T-helper 2 cell (primary cell): ENCODE results near the gene PCTP.

Experiments
- DNase-seq, 5 experiments: peaks; one replicate each; pipeline versions ENCODE4 v3.0.0 to v3.0.0-alpha.2; 2012 to 2022

Gene PCTP

DNA sequence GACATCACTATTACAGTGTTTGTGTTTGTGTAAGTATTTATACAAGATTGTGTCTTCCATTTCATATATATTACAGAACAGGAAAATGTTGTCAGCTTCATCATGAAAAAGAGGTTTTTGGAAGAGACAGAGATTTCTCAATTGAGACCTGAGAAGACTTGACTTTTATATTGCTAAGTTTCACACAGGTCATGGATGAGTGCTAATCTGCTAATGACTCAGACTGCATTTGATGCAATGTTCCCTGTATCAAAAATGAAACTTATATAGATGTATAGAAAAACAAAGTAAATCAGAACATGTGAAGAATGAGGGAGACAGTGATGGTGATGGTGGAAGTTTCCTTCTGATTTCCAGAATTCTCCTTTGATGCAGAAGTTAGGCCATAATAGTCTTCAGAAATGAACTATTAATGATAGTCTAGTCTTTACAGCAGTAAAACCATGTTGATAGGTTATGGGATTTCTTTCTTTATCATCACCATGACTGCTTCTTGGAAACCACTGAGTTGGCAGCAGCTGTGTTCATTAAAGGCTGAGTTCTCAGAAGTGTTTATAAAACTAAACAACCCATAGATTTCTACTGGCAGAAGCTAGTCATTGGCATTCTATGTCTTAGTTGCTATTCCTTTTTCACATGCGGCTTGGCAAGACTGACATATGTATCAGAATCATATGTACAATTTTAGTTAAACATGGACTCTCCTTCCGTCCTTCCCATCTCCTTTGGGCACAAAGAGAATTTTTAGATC is 56.1 kb downstream of the PCTP start:
- DNase-seq = no peak

DNA sequence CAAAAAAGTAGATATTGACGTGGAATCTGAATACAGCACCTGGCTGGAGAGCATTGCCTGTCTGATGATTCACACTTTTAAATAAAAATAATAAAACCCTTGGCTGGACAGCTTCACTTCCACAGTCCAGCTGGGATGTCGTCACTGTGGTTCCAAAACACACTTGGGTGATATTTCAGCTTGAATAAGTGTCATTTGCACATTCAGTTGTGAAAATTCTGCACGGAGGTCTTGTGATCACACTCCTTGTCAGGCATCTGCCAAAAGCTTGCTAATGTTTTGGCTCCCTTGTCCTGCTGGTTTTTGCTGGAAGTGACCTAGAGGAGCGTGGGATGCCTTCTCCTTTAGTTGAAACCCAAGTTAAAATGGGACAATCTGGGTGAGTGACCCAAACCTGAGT is 60.7 kb downstream of the PCTP start:
- no peak for DNase-seq

DNA sequence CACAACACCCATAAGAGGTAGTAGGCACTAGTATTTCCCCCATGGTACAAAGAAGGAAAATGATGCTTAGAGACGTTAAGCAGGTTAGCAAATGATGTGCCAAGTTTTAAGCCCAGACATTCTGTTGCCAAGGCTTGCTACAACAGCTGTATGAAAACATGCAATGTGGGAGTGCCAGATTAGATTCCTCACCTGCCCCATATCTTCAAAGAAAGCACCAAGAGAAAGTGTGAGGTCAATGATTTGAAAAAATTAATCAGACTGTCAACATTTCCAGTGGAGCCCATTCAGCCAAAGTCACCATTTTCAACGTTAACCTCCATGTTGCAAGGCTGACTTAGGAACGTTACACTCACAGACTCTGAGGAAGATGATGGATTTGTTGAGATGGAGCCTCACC is 61.5 kb downstream of the PCTP start:
- DNase-seq = no peak

DNA sequence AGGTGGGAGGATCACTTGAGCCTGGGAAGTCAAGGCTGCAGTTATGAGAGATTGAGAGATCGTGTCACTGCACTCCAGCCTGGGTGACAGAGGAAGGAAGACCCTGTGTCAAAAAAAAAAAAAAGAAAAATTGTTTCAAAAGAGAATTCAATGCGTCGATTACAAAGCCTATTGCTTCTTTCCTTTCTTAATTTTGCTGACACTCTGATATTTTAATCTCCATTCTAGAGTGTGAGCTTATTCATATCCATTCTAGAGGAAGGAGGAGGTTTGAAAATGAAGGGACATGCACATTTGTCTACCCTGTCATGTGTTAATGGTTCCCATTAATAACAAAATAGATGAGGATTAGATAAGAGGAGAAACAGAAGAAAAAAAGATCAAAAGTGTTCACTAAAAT is 63.1 kb downstream of the PCTP start:
- no peak for DNase-seq

DNA sequence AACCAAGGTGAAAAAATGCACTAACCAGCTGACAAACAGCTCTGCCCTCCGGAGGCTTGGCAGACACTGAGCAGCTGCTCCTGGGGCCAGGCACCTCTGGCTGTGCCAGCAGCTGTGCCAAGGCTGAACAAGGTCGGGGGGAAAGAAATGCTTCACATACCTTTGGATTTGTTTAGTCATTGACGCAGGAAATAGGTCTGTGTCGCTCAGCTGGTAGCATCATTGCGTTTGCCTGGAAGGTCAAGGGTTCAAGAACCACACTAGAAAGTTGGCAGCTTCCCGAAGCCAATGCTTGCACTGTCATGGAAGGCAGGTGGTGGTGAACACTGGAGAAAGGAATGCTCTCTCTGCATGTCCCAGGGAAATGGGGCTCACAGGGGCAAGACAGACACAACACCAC is 63.5 kb downstream of the PCTP start:
- DNase-seq = no peak

DNA sequence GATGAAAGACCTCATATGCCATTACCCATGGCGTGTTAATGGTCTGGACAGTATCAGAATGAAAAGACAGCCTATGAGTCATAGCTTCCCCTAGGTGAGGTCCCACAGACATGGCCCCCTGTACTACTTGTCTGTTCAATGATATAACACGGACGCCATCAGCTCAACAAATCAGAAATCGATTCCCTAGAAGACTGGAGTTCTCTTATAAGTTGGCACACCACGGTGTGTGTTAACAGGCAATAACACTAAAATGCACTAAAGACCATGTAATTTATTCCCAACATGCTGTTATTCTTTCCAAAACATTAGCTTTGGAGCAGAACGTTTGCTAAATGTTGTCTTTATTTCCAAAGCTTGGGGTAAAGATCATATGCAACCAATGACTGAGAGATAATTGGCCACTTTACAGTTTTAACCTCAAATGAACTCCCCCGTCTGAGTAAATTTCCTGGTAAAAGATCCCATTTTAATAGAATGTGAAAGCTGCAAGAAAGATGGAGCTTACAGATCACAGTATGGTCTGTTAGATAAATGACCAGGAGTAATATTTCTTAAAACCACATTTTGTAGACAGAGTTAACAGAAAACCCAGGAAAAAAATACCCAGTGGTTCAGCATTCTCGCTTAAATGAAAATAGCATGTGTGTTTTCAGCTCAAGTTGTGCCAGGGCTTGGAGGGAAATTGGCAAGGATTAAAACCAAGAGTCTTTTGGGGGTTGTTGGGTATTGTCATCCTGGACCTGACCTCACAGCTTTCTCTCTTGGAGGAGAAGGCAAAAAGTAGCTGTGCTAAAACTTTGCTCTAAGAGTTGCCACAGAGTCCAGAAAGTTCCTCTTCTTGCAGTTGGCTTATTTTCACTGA is 65.9 kb downstream of the PCTP start:
- DNase-seq = no peak

DNA sequence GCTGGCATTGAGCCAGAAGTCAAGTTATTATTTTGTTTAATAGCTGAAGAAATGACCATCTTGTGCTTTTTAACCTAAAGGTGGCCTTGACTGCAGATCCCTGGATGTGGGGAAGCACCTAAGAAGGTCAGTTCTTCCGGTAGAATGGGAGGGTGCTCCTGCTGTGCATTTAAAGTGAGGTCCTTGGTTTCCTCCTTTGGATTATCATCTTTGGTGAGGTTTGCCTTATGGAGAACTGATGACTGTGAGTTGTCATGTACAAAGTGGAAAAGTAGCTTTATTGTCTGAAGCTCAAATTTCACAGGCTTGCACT is 66.5 kb downstream of the PCTP start:
- no peak for DNase-seq

DNA sequence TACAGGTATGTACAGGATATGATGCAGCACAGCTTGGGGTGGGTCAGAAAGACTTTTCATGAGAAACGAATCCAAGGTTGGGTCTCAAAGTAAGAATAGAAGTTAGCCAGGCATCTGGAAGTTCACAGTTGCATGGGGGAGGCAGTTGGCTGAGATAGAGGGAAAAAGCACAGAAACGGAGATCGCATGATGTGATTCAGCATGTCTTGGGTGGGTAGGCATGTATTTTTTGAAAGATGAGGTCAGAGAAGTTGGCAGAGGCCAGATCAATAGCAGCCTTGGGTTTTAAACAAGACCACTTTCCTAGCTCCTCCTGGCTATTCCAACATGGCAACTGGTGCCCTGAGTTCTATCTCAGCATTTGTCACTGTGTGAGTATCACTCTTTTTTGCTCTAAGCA is 67.2 kb downstream of the PCTP start:
- DNase-seq = no peak

DNA sequence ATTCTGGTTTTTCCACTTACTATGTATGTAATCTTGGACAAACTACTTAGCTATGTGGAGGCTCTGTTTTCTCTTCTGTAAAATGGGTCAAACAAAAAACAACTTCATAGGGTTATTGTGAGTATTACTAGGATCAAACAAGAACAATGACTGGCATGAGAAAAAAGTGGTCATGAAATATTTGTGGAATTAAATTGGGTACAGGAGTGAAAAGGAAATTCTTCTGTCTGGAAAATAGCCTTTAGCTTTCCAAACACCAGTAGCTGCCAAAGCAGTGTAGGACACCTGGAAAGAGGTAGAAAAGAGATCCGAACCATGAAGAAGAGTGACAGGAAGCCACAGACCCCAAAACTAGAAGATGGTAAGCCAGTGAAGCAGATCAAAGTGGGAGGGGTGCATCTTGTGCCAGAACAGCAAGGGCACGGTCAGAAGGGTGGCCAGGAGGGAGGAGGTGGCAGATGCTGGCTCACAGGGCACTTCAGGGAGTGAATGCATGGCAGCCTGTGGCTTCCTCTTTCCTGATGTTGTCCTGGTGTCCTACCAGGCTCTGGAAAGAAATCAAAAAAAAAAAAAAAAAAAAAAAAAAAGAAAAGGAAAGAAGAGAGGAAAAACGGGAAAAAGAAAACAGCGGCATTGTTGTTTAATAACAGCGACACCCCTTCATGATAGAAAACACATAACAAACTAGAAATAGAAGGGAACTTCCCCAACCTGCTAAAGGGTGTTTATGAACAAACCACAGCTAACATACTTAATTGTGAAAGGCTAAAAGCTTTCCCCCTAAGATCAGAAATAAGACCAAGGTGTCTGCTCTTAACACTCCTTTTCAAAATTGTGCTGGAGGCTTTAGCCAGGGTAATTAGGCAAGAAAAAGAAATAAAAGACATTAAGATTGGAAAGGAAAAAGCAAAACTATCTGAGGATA is 67.9 kb downstream of the PCTP start:
- DNase-seq = no peak

DNA sequence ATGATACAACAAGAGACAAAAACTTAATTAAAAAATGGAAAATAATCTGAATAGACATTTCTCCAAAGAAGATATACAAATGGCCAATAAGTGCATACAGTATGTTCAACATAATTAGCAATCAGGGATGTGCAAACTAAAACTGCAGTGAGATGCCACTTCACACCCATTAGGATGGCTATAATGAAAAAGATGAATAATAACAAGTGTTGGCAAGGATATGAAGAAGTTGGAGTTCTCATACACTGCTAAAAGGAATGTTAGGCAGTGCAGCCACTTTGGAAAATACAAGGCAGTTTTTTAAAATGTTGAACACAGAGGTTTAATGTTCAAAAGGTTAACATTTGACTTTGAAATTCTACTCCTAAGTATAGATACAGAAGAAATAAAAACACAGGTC is 69.8 kb downstream of the PCTP start:
- DNase-seq = no peak

DNA sequence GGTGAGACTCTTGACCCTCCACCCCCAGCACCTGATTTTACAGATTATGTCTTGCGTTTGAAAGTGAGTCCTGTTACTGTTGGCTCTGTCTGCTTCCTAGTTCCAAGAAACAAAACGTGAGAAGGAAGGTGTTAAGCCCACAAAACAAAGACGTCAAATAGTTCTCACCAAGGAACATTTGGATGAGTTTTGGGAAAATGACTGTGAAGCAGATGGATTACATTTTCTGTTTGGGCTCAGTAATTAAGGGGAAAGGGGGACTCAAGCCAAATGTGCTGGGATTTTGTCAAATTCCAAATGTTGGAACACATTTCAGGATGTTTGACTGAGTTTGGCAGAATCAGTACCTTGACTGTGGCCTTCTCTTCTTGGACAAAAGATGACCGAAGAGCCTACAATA is 71.2 kb downstream of the PCTP start:
- no peak for DNase-seq

DNA sequence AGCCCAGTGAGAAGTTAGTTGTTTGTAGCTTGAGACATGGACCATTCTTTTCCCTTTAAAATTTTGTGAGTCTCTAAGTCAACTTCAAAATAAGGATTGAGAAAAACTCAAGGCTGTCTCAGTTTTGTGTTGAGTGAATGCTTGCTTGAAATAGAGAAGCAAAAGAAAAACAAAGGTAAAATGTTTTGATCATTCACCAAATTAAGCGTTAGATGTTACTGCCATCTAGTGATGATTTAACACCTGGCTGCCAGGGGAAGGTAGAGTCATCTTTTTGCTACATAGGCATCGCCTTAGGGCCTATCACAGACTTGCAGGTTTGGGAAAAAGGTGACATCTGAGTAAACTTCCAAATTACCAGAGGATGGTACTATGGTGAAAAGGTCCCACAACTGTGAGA is 74.4 kb downstream of the PCTP start:
- DNase-seq = no peak
